WTC11 (cell line): ENCODE data around the gene PAM16.

Experiments used
- ARID4B ChIP-seq: sonication (generic); formaldehyde crosslinking; IDR thresholded peaks from 2 replicates; pipeline ENCODE4 v1.8.0; 2023; ENCODE audit warnings: missing genetic modification reagents, mild to moderate bottlenecking, borderline replicate concordance
- ATF2 ChIP-seq: sonication (generic); formaldehyde crosslinking; IDR thresholded peaks from 2 replicates; pipeline ENCODE4 v1.8.1; 2022; ENCODE audit warnings: low read depth, missing genetic modification reagents, borderline replicate concordance
- CREB1 ChIP-seq: sonication (generic); formaldehyde crosslinking; IDR thresholded peaks from 2 replicates; pipeline ENCODE4 v1.8.0; 2023; ENCODE audit warnings: mild to moderate bottlenecking, missing genetic modification reagents
- CTCF ChIP-seq: fragments of 200-600 bp; IDR thresholded peaks from 2 replicates; pipeline ENCODE4 v1.8.0; 2022; ENCODE audit warnings: antibody characterized with exemption
- E2F4 ChIP-seq: sonication (generic); formaldehyde crosslinking; IDR thresholded peaks from 2 replicates; pipeline ENCODE4 v1.8.1; 2022; ENCODE audit warnings: low read depth, mild to moderate bottlenecking, moderate library complexity, missing genetic modification reagents, borderline replicate concordance
- GTF2I ChIP-seq: fragments of 250-450 bp; sonication (Bioruptor Pico); conservative IDR thresholded peaks from 2 replicates; pipeline ENCODE4 v1.4.0; 2021; ENCODE audit warnings: mild to moderate bottlenecking
- KAT7 ChIP-seq: sonication (generic); formaldehyde crosslinking; IDR thresholded peaks from 2 replicates; pipeline ENCODE4 v1.8.1; 2023; ENCODE audit warnings: missing genetic modification reagents, mild to moderate bottlenecking, borderline replicate concordance
- MAX ChIP-seq: sonication (generic); formaldehyde crosslinking; IDR thresholded peaks from 2 replicates; pipeline ENCODE4 v1.8.0; 2022; ENCODE audit warnings: mild to moderate bottlenecking, missing genetic modification reagents
- PRDM15 ChIP-seq: sonication (generic); formaldehyde crosslinking; IDR thresholded peaks from 2 replicates; pipeline ENCODE4 v1.8.0; 2022; ENCODE audit warnings: missing genetic modification reagents
- ZMAT4 ChIP-seq: fragments of 250-450 bp; sonication (Bioruptor Pico); IDR thresholded peaks from 2 replicates; pipeline ENCODE4 v1.9.0; 2021; ENCODE audit warnings: mild to moderate bottlenecking

GRCh38 chr16:4320571-4321137 is 30.5 kb downstream of the PAM16 start:
- no peak for TF ChIP-seq CREB1 (CRISPR knock-in tag)
- TF ChIP-seq CTCF, result no peak
- TF ChIP-seq MAX (CRISPR knock-in tag), result no peak
- TF ChIP-seq E2F4, result no peak
- no peak for TF ChIP-seq ZMAT4 (CRISPR knock-in tag)
- TF ChIP-seq GTF2I (CRISPR knock-in tag), result no peak
- no peak for TF ChIP-seq ATF2 (CRISPR knock-in tag)
- TF ChIP-seq PRDM15 (CRISPR knock-in tag), result no peak
- no peak for TF ChIP-seq ARID4B
- TF ChIP-seq KAT7 (CRISPR knock-in tag), result no peak
